HFFc6 (cell line): ENCODE results near the gene CTDSPL2. TPM values are rescaled to one million over a fixed set of nuclear protein-coding genes. Genes with fewer than 3 reads are reported as not detected.

ENCODE experiments used
- DNase-seq: peaks from one replicate; pipeline ENCODE4 v3.0.0-alpha.2; 2018
- H3K27ac Mint-ChIP-seq: 2 replicates; pipeline ENCODE4 v1.8.0; 2020; ENCODE audit warnings: mild to moderate bottlenecking, mixed read lengths
- H3K27me3 Mint-ChIP-seq: 2 replicates; pipeline ENCODE4 v1.8.0; 2021; ENCODE audit warnings: mild to moderate bottlenecking, moderate library complexity, mixed read lengths; ENCODE audit not compliant: insufficient read depth
- H3K36me3 Mint-ChIP-seq: 2 replicates; pipeline ENCODE4 v1.8.0; 2021; ENCODE audit warnings: low read depth, mixed read lengths
- H3K4me1 Mint-ChIP-seq: 2 replicates; pipeline ENCODE4 v1.8.0; 2020; ENCODE audit warnings: low read depth, mixed read lengths
- H3K4me3 Mint-ChIP-seq: 2 replicates; pipeline ENCODE4 v1.8.0; 2020; ENCODE audit warnings: mild to moderate bottlenecking, moderate library complexity, mixed read lengths
- H3K9me3 Mint-ChIP-seq: 2 replicates; pipeline ENCODE4 v1.8.0; 2020; ENCODE audit warnings: mild to moderate bottlenecking, mixed read lengths
- CTCF ChIP-seq: fragments of 200-600 bp; sonication (generic); IDR thresholded peaks from 2 replicates; pipeline ENCODE4 v1.5.0; 2021; ENCODE audit warnings: antibody characterized with exemption, mild to moderate bottlenecking
- long read RNA-seq: library from polyadenylated mRNA; unstranded; transcript quantifications from one replicate; pipeline ENCODE4 v2.0.0, GENCODE V29; 2019
- total RNA-seq, 6 experiments: library from RNA; stranded (reverse); fragmentation: NEBNext Ultra II Directional; extraction: Animal tissue kit (Norgen Biotek cat#: 25700); gene quantifications; 2 replicates in 1 of 6; 3 replicates in 5 of 6; pipeline ENCODE4 v1.2.3, GENCODE V29; 2021

CTDSPL2 gene
- 10 to 100 TPM; 19.8 to 32.7 (median 30.6) TPM for total RNA-seq
- long read RNA-seq, full-length matches to known transcripts = 7 of 17 reads
- long read RNA-seq, partial matches to known transcripts = 2 of 17 reads
- long read RNA-seq, other reads (novel, unspliced or antisense) = 8 of 17 reads

GRCh38 chr15:44426975-44427755 is at the start of gene CTDSPL2:
Gene CTDSPL2, plus strand, starts transcription at chr15:44427629. Its CDS starts 31,386 bp downstream, at chr15:44459015.
- Mint-ChIP-seq H3K4me3 (peak within 1 kb of the TSS; percentile 96), H3K27me3 (peaks cover 2% of the 10 kb centered on the region; the same call in 1 of the 2 replicates), H3K4me1 (peaks cover 30% of the 10 kb centered on the region), H3K9me3 (no peaks in the 10 kb centered on the region), H3K27ac (peak within 1 kb of the TSS; percentile 100), H3K36me3 (peaks cover 5% of the 10 kb centered on the region)
- TF ChIP-seq CTCF = peak; percentile 72
- DNase-seq = peak; percentile 97

DNA sequence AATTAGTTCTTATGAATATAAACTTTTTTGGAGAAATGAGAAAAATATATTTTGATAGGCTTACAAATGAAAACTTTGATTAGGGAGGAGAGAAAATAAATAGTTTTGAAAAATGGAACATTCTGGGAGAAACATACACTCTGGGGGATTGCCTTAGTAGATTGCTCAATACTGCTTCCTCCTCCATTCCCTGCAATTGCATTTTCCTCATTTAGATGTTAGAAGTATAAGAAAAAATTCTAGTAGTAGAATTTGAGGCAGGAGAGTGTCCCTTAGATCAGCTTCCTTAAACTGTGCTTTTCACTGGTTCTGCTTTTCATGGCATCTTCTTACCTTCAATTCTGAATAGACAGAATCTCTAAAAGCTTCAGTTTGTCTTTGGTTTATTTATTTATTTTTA is 46.2 kb upstream of the CTDSPL2 start:
- no peak for DNase-seq
- Mint-ChIP-seq H3K4me3 (no peak overlapping the region), H3K9me3 (peaks cover 4% of the 10 kb centered on the region; the same call in 1 of the 2 replicates), H3K27me3 (no peaks in the 10 kb centered on the region), H3K27ac (no peak overlapping the region), H3K36me3 (peaks cover 20% of the 10 kb centered on the region), H3K4me1 (peaks cover 34% of the 10 kb centered on the region)
- no peak for TF ChIP-seq CTCF

DNA sequence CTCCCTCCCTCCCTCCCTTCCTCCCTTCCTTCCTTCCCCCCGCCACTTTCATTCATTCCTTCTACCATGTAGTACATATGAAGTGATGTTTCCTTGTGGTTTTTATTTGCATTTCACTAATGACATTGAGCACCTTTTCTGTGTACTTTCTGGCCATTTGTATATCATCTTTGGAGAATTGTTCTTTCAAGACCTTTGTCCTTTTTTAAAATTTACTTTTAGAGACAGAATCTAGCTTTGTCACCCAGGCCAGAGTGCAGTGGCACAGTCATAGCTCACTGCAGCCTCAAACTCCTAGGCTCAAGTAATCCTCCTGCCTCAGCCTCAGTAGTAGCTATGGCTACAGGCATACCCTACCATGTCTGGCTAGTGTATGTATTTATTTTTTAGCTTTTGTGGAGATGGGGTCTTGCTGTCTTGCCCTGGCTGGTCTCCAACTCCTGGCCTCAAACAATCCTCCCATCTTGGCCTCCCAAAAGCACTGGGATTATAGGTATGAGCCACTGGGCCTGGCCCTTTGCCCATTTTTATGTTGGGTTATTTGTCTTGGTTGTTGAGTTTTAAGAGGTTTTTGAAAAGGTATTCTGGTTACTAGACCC is 42.0 kb upstream of the CTDSPL2 start:
- Mint-ChIP-seq H3K4me3 (peak overlapping the region; percentile 56), H3K4me1 (peaks cover 27% of the 10 kb centered on the region), H3K27ac (peak overlapping the region; percentile 91), H3K36me3 (peaks cover 17% of the 10 kb centered on the region), H3K9me3 (peaks cover 4% of the 10 kb centered on the region; the same call in 1 of the 2 replicates), H3K27me3 (peaks cover 2% of the 10 kb centered on the region; the same call in 1 of the 2 replicates)
- no peak for TF ChIP-seq CTCF
- no peak for DNase-seq

GRCh38 chr15:44394062-44394461 is 33.4 kb upstream of the CTDSPL2 start:
- Mint-ChIP-seq H3K36me3 (peaks cover 5% of the 10 kb centered on the region; the same call in 1 of the 2 replicates), H3K27me3 (no peaks in the 10 kb centered on the region), H3K9me3 (no peaks in the 10 kb centered on the region), H3K4me3 (no peak overlapping the region), H3K27ac (no peak overlapping the region), H3K4me1 (peaks cover 8% of the 10 kb centered on the region)
- no peak for DNase-seq
- TF ChIP-seq CTCF = no peak

DNA sequence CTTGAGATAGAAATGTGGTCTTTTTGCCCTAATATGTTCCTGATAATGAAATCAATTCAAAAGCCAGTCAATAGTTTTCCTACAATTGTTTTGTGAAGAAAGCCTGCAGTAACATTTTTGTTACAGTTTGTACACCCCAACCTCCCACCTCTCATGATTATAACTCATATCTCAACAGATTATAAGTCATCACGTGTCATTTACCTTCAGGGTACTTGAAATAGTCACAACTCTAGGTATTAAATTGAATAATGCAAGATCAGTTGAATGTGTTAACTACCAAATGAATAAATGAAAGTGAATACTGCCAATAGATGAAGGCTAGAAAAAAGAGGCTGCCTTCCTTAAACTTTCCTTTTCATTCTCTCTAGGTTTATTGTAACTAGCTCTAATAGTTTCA is 32.9 kb upstream of the CTDSPL2 start:
- Mint-ChIP-seq H3K4me3 (no peak overlapping the region), H3K4me1 (peaks cover 8% of the 10 kb centered on the region), H3K36me3 (peaks cover 5% of the 10 kb centered on the region; the same call in 1 of the 2 replicates), H3K27me3 (no peaks in the 10 kb centered on the region), H3K9me3 (no peaks in the 10 kb centered on the region), H3K27ac (no peak overlapping the region)
- no peak for TF ChIP-seq CTCF
- no peak for DNase-seq
